ENCODE measurements around the gene SUGCT.
A peak's percentile ranks its signal among the peaks of the same experiment; 100 is the strongest.
"Not testable (repeated sequence)": the region's sequence is repeated elsewhere in the genome, so short reads cannot be mapped to it uniquely, and the experiment has no call there.

The SUGCT gene

GRCh38 chr7:40211276-40212003 lies 76.6 kb downstream of the SUGCT start:
- TF ChIP-seq, protein P1, sequence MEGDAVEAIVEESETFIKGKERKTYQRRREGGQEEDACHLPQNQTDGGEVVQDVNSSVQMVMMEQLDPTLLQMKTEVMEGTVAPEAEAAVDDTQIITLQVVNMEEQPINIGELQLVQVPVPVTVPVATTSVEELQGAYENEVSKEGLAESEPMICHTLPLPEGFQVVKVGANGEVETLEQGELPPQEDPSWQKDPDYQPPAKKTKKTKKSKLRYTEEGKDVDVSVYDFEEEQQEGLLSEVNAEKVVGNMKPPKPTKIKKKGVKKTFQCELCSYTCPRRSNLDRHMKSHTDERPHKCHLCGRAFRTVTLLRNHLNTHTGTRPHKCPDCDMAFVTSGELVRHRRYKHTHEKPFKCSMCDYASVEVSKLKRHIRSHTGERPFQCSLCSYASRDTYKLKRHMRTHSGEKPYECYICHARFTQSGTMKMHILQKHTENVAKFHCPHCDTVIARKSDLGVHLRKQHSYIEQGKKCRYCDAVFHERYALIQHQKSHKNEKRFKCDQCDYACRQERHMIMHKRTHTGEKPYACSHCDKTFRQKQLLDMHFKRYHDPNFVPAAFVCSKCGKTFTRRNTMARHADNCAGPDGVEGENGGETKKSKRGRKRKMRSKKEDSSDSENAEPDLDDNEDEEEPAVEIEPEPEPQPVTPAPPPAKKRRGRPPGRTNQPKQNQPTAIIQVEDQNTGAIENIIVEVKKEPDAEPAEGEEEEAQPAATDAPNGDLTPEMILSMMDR (IDR thresholded peaks at IDR 0.05; ENCODE audit: low read depth, low read length, missing control alignments), result no peak
- Histone ChIP-seq H3K36me3 (replicated peaks) (no peaks in the 10 kb centered on the region), H3K27ac (no peak overlapping the region), H3K4me3 (ENCODE audit: low read depth, low read length) (no peak overlapping the region), H3K27me3 (replicated peaks) (no peaks in the 10 kb centered on the region)
- in situ Hi-C loops (cut with HindIII; ENCODE audit: low pct_ligation_motif_present, low sequenced_read_pairs), result no loop called here
- DNase-seq, result no peak

GRCh38 chr7:40213291-40213690 lies 78.5 kb downstream of the SUGCT start:
- in situ Hi-C loops (cut with HindIII; ENCODE audit: low pct_ligation_motif_present, low sequenced_read_pairs), result no loop called here
- H3K36me3 ChIP-seq (replicated peaks), result no peaks in the 10 kb centered on the region
- peak overlapping the region; percentile 73 for H3K27ac ChIP-seq
- H3K27me3 ChIP-seq (replicated peaks), result no peaks in the 10 kb centered on the region
- TF ChIP-seq, protein P1 (IDR thresholded peaks at IDR 0.05; ENCODE audit: low read depth, low read length, missing control alignments), result no peak
- no peak overlapping the region for H3K4me3 ChIP-seq (ENCODE audit: low read depth, low read length)
- DNase-seq, result no peak

GRCh38 chr7:40213856-40214255 lies 79.1 kb downstream of the SUGCT start:
- Histone ChIP-seq H3K27me3 (replicated peaks) (no peaks in the 10 kb centered on the region), H3K4me3 (ENCODE audit: low read depth, low read length) (no peak overlapping the region), H3K36me3 (replicated peaks) (no peaks in the 10 kb centered on the region), H3K27ac (peak overlapping the region; percentile 73)
- in situ Hi-C loops (cut with HindIII; ENCODE audit: low pct_ligation_motif_present, low sequenced_read_pairs), result no loop called here
- peak; percentile 69 for DNase-seq
- TF ChIP-seq, protein P1 (IDR thresholded peaks at IDR 0.05; ENCODE audit: low read depth, low read length, missing control alignments), result no peak

DNA sequence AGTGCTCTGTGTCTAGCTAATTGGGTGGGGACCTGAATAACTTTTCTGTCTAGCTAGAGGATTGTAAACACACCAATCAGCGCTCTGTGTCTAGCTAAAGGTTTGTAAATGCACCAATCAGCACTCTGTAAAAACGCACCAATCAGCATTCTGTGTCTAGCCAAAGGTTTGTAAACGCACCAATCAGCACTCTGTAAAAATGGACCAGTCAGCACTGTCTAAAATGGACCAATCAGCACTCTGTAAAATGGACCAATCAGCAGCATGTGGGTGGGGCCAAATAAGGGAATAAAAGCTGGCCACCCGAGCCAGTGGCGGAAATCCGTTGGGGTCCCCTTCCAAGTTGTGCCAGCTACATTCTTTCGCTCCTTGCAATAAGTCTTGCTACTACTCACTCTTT lies 83.8 kb downstream of the SUGCT start:
- H3K36me3 ChIP-seq (replicated peaks); H3K4me3 ChIP-seq (ENCODE audit: low read depth, low read length); DNase-seq; in situ Hi-C loops (cut with HindIII; ENCODE audit: low pct_ligation_motif_present, low sequenced_read_pairs); H3K27ac ChIP-seq; H3K27me3 ChIP-seq (replicated peaks): not testable (repeated sequence)

DNA sequence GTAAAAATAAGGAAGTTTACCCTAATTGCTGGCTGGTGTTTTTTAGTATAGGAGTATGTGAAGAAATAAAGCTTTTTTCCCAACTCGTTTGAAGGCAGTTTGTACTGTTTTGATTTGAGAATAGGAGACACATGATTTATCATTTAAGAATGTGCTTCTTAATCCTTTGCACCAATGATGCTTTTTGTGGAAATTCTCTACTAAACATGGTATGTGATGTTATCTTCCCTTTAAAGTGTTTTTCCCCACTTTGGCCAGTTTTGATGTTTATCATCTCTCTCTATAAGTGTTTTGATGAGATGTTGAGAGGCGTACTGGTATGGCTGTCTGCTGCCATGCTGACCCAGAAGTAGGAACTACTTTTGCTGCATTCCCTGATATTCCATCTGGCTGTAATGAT lies 85.1 kb downstream of the SUGCT start:
- no peaks in the 10 kb centered on the region for H3K36me3 ChIP-seq (replicated peaks)
- in situ Hi-C loops (cut with HindIII; ENCODE audit: low pct_ligation_motif_present, low sequenced_read_pairs), result no loop called here
- H3K27ac ChIP-seq, result peak overlapping the region; percentile 99
- H3K27me3 ChIP-seq (replicated peaks), result no peaks in the 10 kb centered on the region
- no peak overlapping the region for H3K4me3 ChIP-seq (ENCODE audit: low read depth, low read length)
- TF ChIP-seq, protein P1 (IDR thresholded peaks at IDR 0.05; ENCODE audit: low read depth, low read length, missing control alignments), result no peak
- peak; percentile 57 for DNase-seq

DNA sequence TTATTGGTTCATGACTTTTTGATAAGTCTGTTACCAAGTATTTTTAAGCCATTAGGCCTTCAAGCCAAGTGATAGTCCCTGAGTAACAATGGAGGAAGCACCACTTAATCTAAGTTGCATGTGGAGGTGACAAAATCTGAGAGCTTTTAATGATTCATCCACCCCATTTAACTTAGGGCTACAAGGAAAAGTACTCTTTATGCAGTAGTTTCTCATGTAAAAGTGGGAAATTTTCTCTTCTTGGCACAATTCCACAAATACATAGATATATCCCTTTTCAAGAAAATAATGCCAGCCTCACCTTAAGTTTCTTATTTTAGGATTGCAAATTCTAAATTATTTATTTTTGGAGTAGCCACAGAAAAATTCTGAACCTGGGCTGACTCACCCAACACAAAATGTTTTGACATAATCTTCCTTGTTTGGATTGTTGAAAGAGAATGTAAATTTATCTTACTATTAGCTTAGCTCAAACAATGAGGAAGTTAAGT lies 85.7 kb downstream of the SUGCT start:
- Histone ChIP-seq H3K27ac (peak overlapping the region; percentile 99), H3K4me3 (ENCODE audit: low read depth, low read length) (no peak overlapping the region), H3K27me3 (replicated peaks) (no peaks in the 10 kb centered on the region), H3K36me3 (replicated peaks) (no peaks in the 10 kb centered on the region)
- TF ChIP-seq, protein P1 (IDR thresholded peaks at IDR 0.05; ENCODE audit: low read depth, low read length, missing control alignments), result no peak
- in situ Hi-C loops (cut with HindIII; ENCODE audit: low pct_ligation_motif_present, low sequenced_read_pairs), result no loop called here
- no peak for DNase-seq
